Uterus (tissue), 4 donors: ENCODE results near the gene P3R3URF. TPM values are rescaled to one million over a fixed set of nuclear protein-coding genes. Genes with fewer than 3 reads are reported as not detected.

Experiments
- DNase-seq, 2 donors: peaks; one replicate each; pipeline ENCODE4 v3.0.0-alpha.2; 2019 to 2020
- H3K27ac ChIP-seq, 2 donors: fragments of 200-600 bp; sonication (generic); 1 replicate in 1 of 2; 2 replicates in 1 of 2; pipeline ENCODE4 v1.5.1; 2016 to 2018
- H3K27me3 ChIP-seq, 2 donors: fragments of 200-600 bp; sonication (generic); one replicate each; pipeline ENCODE4 v1.5.1; 2018 to 2019; ENCODE audit warnings: control low read depth in 1 of 2
- H3K36me3 ChIP-seq, 2 donors: fragments of 200-600 bp; sonication (generic); one replicate each; pipeline ENCODE4 v1.5.1; 2019; ENCODE audit warnings: control low read depth in 1 of 2
- H3K4me1 ChIP-seq, 2 donors: fragments of 200-600 bp; sonication (generic); one replicate each; pipeline ENCODE4 v1.5.1; 2018 to 2019; ENCODE audit warnings: control low read depth in 1 of 2
- H3K4me3 ChIP-seq, 2 donors: fragments of 200-600 bp; sonication (generic); 1 replicate in 1 of 2; 2 replicates in 1 of 2; pipeline ENCODE4 v1.5.1; 2018 to 2019; ENCODE audit warnings: mild to moderate bottlenecking in 1 of 2
- H3K9me3 ChIP-seq, 2 donors: fragments of 200-600 bp; sonication (generic); one replicate each; pipeline ENCODE4 v1.5.1; 2019; ENCODE audit warnings: control low read depth in 1 of 2
- POLR2A ChIP-seq, 2 donors: fragments of 450-650 bp; IDR thresholded peaks; one replicate each; pipeline ENCODE4 v1.6.1; 2016; ENCODE audit warnings: antibody characterized with exemption in 2 of 2, mild to moderate bottlenecking in 1 of 2, moderate library complexity in 1 of 2
- intact Hi-C: fragments of 100-400 bp; cut with DNase I; formaldehyde crosslinking; loops from one replicate; pipeline ENCODE4 v1.15.1; 2023; ENCODE audit warnings: low total_unique reads
- total RNA-seq, 4 donors: library from RNA; depleted of rRNA in 3 of 4; stranded (reverse); fragments of >200 nt in 3 of 4; gene quantifications; one replicate each; pipeline versions ENCODE4 v1.1.0 to v1.2.4, GENCODE V29; 2014 to 2023
- TF ChIP-seq, protein P1 (sequence below), 4 experiments: fragments of 200-600 bp in 2 of 4; fragments of 450-650 bp in 2 of 4; sonication (generic) in 2 of 4; IDR thresholded peaks; one replicate each; pipeline ENCODE4 v1.5.1; 2016 to 2019; ENCODE audit warnings: antibody characterized with exemption in 4 of 4, mild to moderate bottlenecking in 2 of 4, moderate library complexity in 1 of 4
- donor health status: DM: yes; HTN: yes; CAD: no.

Gene P3R3URF
- total RNA-seq, 4 donors from 2014 or later: not detected

DNA sequence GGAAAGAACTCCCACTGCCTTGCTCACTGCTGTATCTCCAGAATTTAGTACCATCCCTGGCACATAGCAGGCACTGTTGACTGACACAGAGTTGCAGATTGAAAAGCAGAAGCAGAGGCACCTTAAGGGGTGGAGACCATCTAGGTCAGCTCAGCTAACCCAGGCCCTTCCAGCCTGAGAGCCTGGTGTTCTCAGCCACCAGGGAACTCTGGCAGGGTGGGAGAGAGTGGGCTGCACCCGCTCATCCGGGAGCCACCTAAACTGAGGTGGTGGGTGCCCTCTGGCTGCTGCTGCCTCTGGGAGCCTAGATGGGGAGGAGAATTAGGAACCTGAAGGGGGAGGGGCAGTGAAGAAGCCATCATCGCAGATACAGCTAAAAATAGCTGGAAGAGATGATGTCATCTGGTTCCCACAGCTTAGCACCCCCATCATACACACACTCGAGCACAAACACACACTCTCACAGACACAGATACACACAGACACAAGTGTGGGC lies 2.9 kb downstream of the P3R3URF start:
- no peak for TF ChIP-seq POLR2A (IDR thresholded peaks at IDR 0.05)
- TF ChIP-seq, protein P1, sequence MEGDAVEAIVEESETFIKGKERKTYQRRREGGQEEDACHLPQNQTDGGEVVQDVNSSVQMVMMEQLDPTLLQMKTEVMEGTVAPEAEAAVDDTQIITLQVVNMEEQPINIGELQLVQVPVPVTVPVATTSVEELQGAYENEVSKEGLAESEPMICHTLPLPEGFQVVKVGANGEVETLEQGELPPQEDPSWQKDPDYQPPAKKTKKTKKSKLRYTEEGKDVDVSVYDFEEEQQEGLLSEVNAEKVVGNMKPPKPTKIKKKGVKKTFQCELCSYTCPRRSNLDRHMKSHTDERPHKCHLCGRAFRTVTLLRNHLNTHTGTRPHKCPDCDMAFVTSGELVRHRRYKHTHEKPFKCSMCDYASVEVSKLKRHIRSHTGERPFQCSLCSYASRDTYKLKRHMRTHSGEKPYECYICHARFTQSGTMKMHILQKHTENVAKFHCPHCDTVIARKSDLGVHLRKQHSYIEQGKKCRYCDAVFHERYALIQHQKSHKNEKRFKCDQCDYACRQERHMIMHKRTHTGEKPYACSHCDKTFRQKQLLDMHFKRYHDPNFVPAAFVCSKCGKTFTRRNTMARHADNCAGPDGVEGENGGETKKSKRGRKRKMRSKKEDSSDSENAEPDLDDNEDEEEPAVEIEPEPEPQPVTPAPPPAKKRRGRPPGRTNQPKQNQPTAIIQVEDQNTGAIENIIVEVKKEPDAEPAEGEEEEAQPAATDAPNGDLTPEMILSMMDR (IDR thresholded peaks at IDR 0.05): no peak
- Histone ChIP-seq H3K36me3 (no peaks in the 10 kb centered on the region), H3K27me3 (no peaks in the 10 kb centered on the region), H3K27ac (peak overlapping the region; percentile 54 to 65), H3K4me1 (no peaks in the 10 kb centered on the region), H3K9me3 (no peaks in the 10 kb centered on the region), H3K4me3 (no peak overlapping the region)
- intact Hi-C loops: loop anchor here (10.0 kb wide), 1 partner anchor 619 kb away; the partner anchor contains the start of gene AKR1A1
- DNase-seq: no peak

DNA sequence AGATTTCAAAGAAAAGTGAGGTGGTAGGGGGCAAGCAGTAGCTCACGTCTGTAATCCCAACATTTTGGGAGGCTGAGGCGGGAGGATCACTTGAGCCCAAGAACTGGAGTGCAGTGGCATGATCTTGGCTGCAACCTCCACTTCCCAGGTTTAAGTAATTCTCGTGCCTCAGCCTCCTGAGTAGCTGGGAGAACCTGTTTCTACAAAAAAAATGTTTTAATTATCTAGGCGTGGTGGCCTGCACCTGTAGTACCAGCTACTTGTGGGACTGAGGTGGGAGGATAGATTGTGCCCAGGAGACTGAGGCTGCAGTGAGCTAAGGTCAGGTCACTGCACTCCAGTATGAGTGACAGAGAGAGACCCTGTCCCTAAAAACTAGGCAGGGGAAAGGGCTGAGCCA lies 4.0 kb downstream of the P3R3URF start:
- DNase-seq: no peak
- Histone ChIP-seq H3K36me3 (no peaks in the 10 kb centered on the region), H3K9me3 (no peaks in the 10 kb centered on the region), H3K27me3 (no peaks in the 10 kb centered on the region), H3K4me3 (no peak overlapping the region), H3K4me1 (no peaks in the 10 kb centered on the region), H3K27ac (peak overlapping the region in 1 of 2 donors; percentile 54)
- intact Hi-C loops: loop anchor here (10.0 kb wide), 1 partner anchor 618 kb away; the partner anchor contains the start of gene AKR1A1
- TF ChIP-seq POLR2A (IDR thresholded peaks at IDR 0.05): no peak
- TF ChIP-seq, protein P1 (IDR thresholded peaks at IDR 0.05): no peak

DNA sequence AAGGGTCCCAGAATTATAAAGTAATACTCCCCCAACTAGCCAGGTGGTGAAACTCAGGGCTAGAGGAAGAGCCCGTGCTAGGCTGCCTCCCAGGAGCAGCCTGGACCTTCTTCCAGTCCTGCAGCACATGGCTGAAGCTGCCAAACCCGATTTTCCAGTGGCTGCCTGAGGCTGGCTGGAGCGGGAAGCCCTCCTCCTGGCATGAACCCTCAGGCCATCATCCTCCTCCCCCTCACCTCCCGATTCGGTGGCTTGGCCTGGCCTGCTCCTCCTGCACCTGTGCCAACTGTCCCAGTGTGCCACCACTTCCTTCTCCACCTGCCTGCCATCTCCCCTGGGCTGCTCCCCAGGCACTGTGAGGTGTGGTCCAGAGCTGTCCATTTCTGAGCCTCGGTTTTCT lies 4.4 kb downstream of the P3R3URF start:
- Histone ChIP-seq H3K4me1 (no peaks in the 10 kb centered on the region), H3K9me3 (no peaks in the 10 kb centered on the region), H3K36me3 (no peaks in the 10 kb centered on the region), H3K27ac (peak overlapping the region; percentile 41 to 54), H3K27me3 (no peaks in the 10 kb centered on the region), H3K4me3 (no peak overlapping the region)
- no peak for DNase-seq
- intact Hi-C loops: loop anchor here (10.0 kb wide), 1 partner anchor 617 kb away; the partner anchor contains the start of gene AKR1A1
- no peak for TF ChIP-seq POLR2A (IDR thresholded peaks at IDR 0.05)
- TF ChIP-seq, protein P1 (IDR thresholded peaks at IDR 0.05): no peak

DNA sequence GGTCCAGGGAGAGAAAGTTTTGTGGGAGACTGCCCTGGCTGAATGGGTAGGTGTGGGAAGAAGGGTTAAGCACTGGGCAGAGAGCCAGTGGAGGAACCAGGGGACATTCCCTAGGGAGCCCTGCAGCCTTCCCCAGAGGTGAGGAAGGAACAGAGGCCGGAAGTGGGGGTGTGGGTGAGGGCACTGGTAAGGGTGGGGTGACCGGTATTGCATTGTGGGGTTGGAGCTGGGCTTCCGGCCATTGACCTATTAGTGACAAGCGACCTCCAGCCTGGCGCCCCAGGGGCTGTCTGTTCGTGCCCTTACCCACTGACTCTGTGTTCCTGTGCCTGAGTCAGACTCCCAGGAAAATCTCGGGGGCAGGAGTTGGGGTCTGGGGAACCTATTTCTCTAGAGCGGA lies 4.9 kb downstream of the P3R3URF start:
- Histone ChIP-seq H3K36me3 (no peaks in the 10 kb centered on the region), H3K27ac (peak overlapping the region; percentile 41 to 54), H3K9me3 (no peaks in the 10 kb centered on the region), H3K27me3 (no peaks in the 10 kb centered on the region), H3K4me1 (no peaks in the 10 kb centered on the region), H3K4me3 (no peak overlapping the region)
- intact Hi-C loops: loop anchor here (10.0 kb wide), 1 partner anchor 617 kb away; the partner anchor contains the start of gene AKR1A1
- peak in 1 of 2 donors; percentile 39 for DNase-seq
- no peak for TF ChIP-seq POLR2A (IDR thresholded peaks at IDR 0.05)
- TF ChIP-seq, protein P1 (IDR thresholded peaks at IDR 0.05): no peak

DNA sequence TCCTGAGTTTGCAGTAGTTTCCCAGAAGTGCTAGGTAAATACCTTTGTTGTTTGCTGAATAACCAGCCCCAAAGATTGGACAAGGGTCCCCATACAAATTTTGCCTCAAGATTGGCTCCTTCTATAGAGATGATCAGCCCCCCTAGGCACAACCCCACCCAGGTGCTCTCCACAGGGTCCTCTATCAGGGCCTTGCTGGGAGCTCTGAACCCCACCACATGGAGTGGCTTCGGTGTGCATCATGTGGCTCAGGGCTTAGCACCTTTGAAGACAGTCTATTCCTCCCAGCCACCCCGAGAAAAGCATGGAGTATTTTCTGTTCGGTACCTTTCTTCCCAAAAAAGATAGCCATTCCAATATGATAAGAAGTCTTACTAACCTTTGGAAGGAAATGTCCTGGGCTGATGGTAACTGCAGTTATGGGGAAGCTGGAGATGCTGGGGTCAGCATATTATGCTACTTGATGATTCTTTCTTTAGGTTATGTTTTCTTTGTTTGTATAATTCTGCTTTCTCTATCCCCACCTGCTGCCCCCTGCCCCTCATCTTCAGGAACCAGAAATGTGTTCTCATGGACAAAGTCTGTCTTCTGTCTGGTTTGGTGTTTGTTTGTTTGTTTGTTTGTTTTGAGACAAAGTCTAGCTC lies 6.4 kb downstream of the P3R3URF start:
- no peaks in the 10 kb centered on the region for H3K27me3 ChIP-seq
- no peaks in the 10 kb centered on the region for H3K9me3 ChIP-seq
- H3K27ac ChIP-seq: peak overlapping the region in 1 of 2 donors; percentile 54
- intact Hi-C loops: loop anchor here (10.0 kb wide), 1 partner anchor 615 kb away; the partner anchor contains the start of gene AKR1A1
- H3K4me3 ChIP-seq: no peak overlapping the region
- no peak for TF ChIP-seq POLR2A (IDR thresholded peaks at IDR 0.05)
- TF ChIP-seq, protein P1 (IDR thresholded peaks at IDR 0.05): no peak
- H3K36me3 ChIP-seq: no peaks in the 10 kb centered on the region
- no peak for DNase-seq
- H3K4me1 ChIP-seq: no peaks in the 10 kb centered on the region
